Stimulated activated naive CD8-positive, alpha-beta T cell treated with anti-CD3 and anti-CD28 coated beads, Interleukin-15, Interleukin-2, amounts not matched to agents 100 ng/mL and 50 ng/mL, for 24 hours (primary cell): ENCODE data around the gene MYT1.
"Not testable (repeated sequence)": the region's sequence is repeated elsewhere in the genome, so short reads cannot be mapped to it uniquely, and the experiment has no call there.

Experiments used
- H3K27ac Mint-ChIP-seq: one replicate; pipeline ENCODE4 v1.8.0; 2021; ENCODE audit warnings: mild to moderate bottlenecking, mixed read lengths
- H3K27me3 Mint-ChIP-seq: one replicate; pipeline ENCODE4 v1.8.0; 2021; ENCODE audit warnings: mixed read lengths
- H3K36me3 Mint-ChIP-seq: one replicate; pipeline ENCODE4 v1.8.0; 2021; ENCODE audit warnings: low read depth, mixed read lengths
- H3K4me1 Mint-ChIP-seq: one replicate; pipeline ENCODE4 v1.8.0; 2021; ENCODE audit warnings: low read depth, mixed read lengths
- H3K4me3 Mint-ChIP-seq: one replicate; pipeline ENCODE4 v1.8.0; 2021; ENCODE audit warnings: mild to moderate bottlenecking, mixed read lengths
- H3K9me3 Mint-ChIP-seq: one replicate; pipeline ENCODE4 v1.8.0; 2021; ENCODE audit warnings: mixed read lengths

Gene MYT1

GRCh38 chr20:64166721-64167615, 2.7 kb downstream of the MYT1 start:
- Mint-ChIP-seq H3K36me3 (no peaks in the 10 kb centered on the region), H3K27ac (no peak overlapping the region), H3K27me3 (peaks cover 47% of the 10 kb centered on the region)

GRCh38 chr20:64167676-64168075, 3.4 kb downstream of the MYT1 start:
- Mint-ChIP-seq H3K36me3 (no peaks in the 10 kb centered on the region), H3K4me3 (no peak overlapping the region), H3K9me3 (no peaks in the 10 kb centered on the region), H3K27me3 (peaks cover 40% of the 10 kb centered on the region), H3K27ac (no peak overlapping the region), H3K4me1 (no peaks in the 10 kb centered on the region)

More at GRCh38 chr20:64166721-64167615, 2.7 kb downstream of the MYT1 start:
- Mint-ChIP-seq H3K4me3 (no peak overlapping the region), H3K4me1 (no peaks in the 10 kb centered on the region), H3K9me3 (no peaks in the 10 kb centered on the region)

- Mint-ChIP-seq H3K27me3 (peaks cover 35% of the 10 kb centered on the region), H3K4me3 (no peak overlapping the region), H3K36me3 (no peaks in the 10 kb centered on the region), H3K4me1 (no peaks in the 10 kb centered on the region), H3K27ac (no peak overlapping the region), H3K9me3 (no peaks in the 10 kb centered on the region)
Measured at GRCh38 chr20:64168381-64169090, 4.3 kb downstream of the MYT1 start.

- no peaks in the 10 kb centered on the region for H3K4me1 Mint-ChIP-seq
- no peak overlapping the region for H3K27ac Mint-ChIP-seq
- H3K9me3 Mint-ChIP-seq, result no peaks in the 10 kb centered on the region
- peaks cover 29% of the 10 kb centered on the region for H3K27me3 Mint-ChIP-seq
- no peak overlapping the region for H3K4me3 Mint-ChIP-seq
- H3K36me3 Mint-ChIP-seq, result no peaks in the 10 kb centered on the region
Measured at GRCh38 chr20:64169091-64169560, 4.9 kb downstream of the MYT1 start.

GRCh38 chr20:64171211-64171610, 7.0 kb downstream of the MYT1 start:
- no peak overlapping the region for H3K27ac Mint-ChIP-seq
- no peak overlapping the region for H3K4me3 Mint-ChIP-seq
- no peaks in the 10 kb centered on the region for H3K9me3 Mint-ChIP-seq
- H3K27me3 Mint-ChIP-seq, result peaks cover 15% of the 10 kb centered on the region
- no peaks in the 10 kb centered on the region for H3K4me1 Mint-ChIP-seq
- no peaks in the 10 kb centered on the region for H3K36me3 Mint-ChIP-seq

- Mint-ChIP-seq H3K27ac (no peak overlapping the region), H3K4me1 (peaks cover 4% of the 10 kb centered on the region), H3K27me3 (peaks cover 4% of the 10 kb centered on the region), H3K4me3 (no peak overlapping the region), H3K9me3 (no peaks in the 10 kb centered on the region), H3K36me3 (no peaks in the 10 kb centered on the region)
Measured at GRCh38 chr20:64173116-64173515, 8.9 kb downstream of the MYT1 start.

- peaks cover 23% of the 10 kb centered on the region for H3K4me1 Mint-ChIP-seq
- no peaks in the 10 kb centered on the region for H3K36me3 Mint-ChIP-seq
- peaks cover 4% of the 10 kb centered on the region for H3K27me3 Mint-ChIP-seq
- H3K9me3 Mint-ChIP-seq, result peaks cover 6% of the 10 kb centered on the region
- H3K4me3 Mint-ChIP-seq, result no peak overlapping the region
- H3K27ac Mint-ChIP-seq, result no peak overlapping the region
Measured at GRCh38 chr20:64176551-64176950, 12.3 kb downstream of the MYT1 start.

- H3K36me3 Mint-ChIP-seq, result no peaks in the 10 kb centered on the region
- H3K27me3 Mint-ChIP-seq, result peaks cover 4% of the 10 kb centered on the region
- peaks cover 23% of the 10 kb centered on the region for H3K4me1 Mint-ChIP-seq
- peaks cover 6% of the 10 kb centered on the region for H3K9me3 Mint-ChIP-seq
- no peak overlapping the region for H3K4me3 Mint-ChIP-seq
- H3K27ac Mint-ChIP-seq, result no peak overlapping the region
Measured at GRCh38 chr20:64176971-64177370, 12.7 kb downstream of the MYT1 start.

- Mint-ChIP-seq H3K4me1 (peaks cover 23% of the 10 kb centered on the region), H3K4me3 (no peak overlapping the region), H3K36me3 (no peaks in the 10 kb centered on the region), H3K9me3 (peaks cover 6% of the 10 kb centered on the region), H3K27ac (no peak overlapping the region), H3K27me3 (peaks cover 4% of the 10 kb centered on the region)
Measured at GRCh38 chr20:64177384-64177783, 13.1 kb downstream of the MYT1 start.

GRCh38 chr20:64177787-64178186, 13.5 kb downstream of the MYT1 start:
- Mint-ChIP-seq H3K27ac (no peak overlapping the region), H3K27me3 (peaks cover 4% of the 10 kb centered on the region), H3K4me1 (peaks cover 23% of the 10 kb centered on the region), H3K9me3 (peaks cover 6% of the 10 kb centered on the region), H3K4me3 (no peak overlapping the region), H3K36me3 (no peaks in the 10 kb centered on the region)

- H3K36me3 Mint-ChIP-seq, H3K4me3 Mint-ChIP-seq, H3K9me3 Mint-ChIP-seq, H3K27me3 Mint-ChIP-seq, H3K27ac Mint-ChIP-seq: not testable (repeated sequence)
- peaks cover 23% of the 10 kb centered on the region for H3K4me1 Mint-ChIP-seq
Measured at GRCh38 chr20:64178925-64179324, 14.7 kb downstream of the MYT1 start.

- Mint-ChIP-seq H3K4me3 (no peak overlapping the region), H3K36me3 (no peaks in the 10 kb centered on the region), H3K4me1 (peaks cover 23% of the 10 kb centered on the region), H3K9me3 (peaks cover 6% of the 10 kb centered on the region), H3K27me3 (no peaks in the 10 kb centered on the region), H3K27ac (no peak overlapping the region)
Measured at GRCh38 chr20:64179805-64180204, 15.6 kb downstream of the MYT1 start.

- no peaks in the 10 kb centered on the region for H3K36me3 Mint-ChIP-seq
- no peak overlapping the region for H3K4me3 Mint-ChIP-seq
- H3K9me3 Mint-ChIP-seq, result peaks cover 6% of the 10 kb centered on the region
Measured at GRCh38 chr20:64180673-64181072, 16.4 kb downstream of the MYT1 start.

GRCh38 chr20:64181391-64181790, 17.1 kb downstream of the MYT1 start:
- Mint-ChIP-seq H3K27me3 (no peaks in the 10 kb centered on the region), H3K4me3 (no peak overlapping the region), H3K27ac (no peak overlapping the region), H3K36me3 (no peaks in the 10 kb centered on the region), H3K9me3 (peaks cover 6% of the 10 kb centered on the region), H3K4me1 (peaks cover 23% of the 10 kb centered on the region)

More at GRCh38 chr20:64180673-64181072, 16.4 kb downstream of the MYT1 start:
- Mint-ChIP-seq H3K4me1 (peaks cover 23% of the 10 kb centered on the region), H3K27me3 (no peaks in the 10 kb centered on the region), H3K27ac (no peak overlapping the region)

- Mint-ChIP-seq H3K4me1 (peaks cover 18% of the 10 kb centered on the region), H3K4me3 (no peak overlapping the region), H3K27me3 (no peaks in the 10 kb centered on the region), H3K36me3 (no peaks in the 10 kb centered on the region), H3K27ac (no peak overlapping the region), H3K9me3 (peaks cover 6% of the 10 kb centered on the region)
Measured at GRCh38 chr20:64182146-64182865, 18.1 kb downstream of the MYT1 start.
